Fibroblast of peridontal ligament (primary cell): ENCODE measurements around the gene MS4A1.
"Not testable (repeated sequence)": the region's sequence is repeated elsewhere in the genome, so short reads cannot be mapped to it uniquely, and the experiment has no call there.

Source experiments
- DNase-seq: peaks from one replicate; pipeline ENCODE4 v3.0.0-alpha.2; 2010; ENCODE audit errors: extremely low read depth

Gene MS4A1

GRCh38 chr11:60455531-60456042 is at the start of gene MS4A1:
Gene MS4A1, plus strand, starts transcription at chr11:60455847. Its CDS starts 6,528 bp downstream, at chr11:60462375.
- DNase-seq = no peak

- DNase-seq = no peak
Measured at GRCh38 chr11:60420015-60420414, 35.6 kb upstream of the MS4A1 start.

GRCh38 chr11:60422609-60423008 is 33.0 kb upstream of the MS4A1 start:
- DNase-seq = no peak

- no peak for DNase-seq
Measured at GRCh38 chr11:60428517-60428916, 27.1 kb upstream of the MS4A1 start.

GRCh38 chr11:60429272-60429671 is 26.4 kb upstream of the MS4A1 start, which contains the start of gene MS4A5:
Gene MS4A5, plus strand, starts transcription at chr11:60429572. Its CDS starts 103 bp downstream, at chr11:60429675.
- no peak for DNase-seq

- DNase-seq = no peak
Measured at GRCh38 chr11:60431251-60431650, 24.4 kb upstream of the MS4A1 start.

GRCh38 chr11:60433401-60433800 is 22.2 kb upstream of the MS4A1 start:
- DNase-seq = no peak

GRCh38 chr11:60447070-60447469 is 8.6 kb upstream of the MS4A1 start:
- DNase-seq = no peak

GRCh38 chr11:60447846-60448245 is 7.8 kb upstream of the MS4A1 start:
- DNase-seq = no peak

- DNase-seq = not testable (repeated sequence)
Measured at GRCh38 chr11:60451185-60451584, 4.5 kb upstream of the MS4A1 start.

- no peak for DNase-seq
Measured at GRCh38 chr11:60454212-60454611, 1.4 kb upstream of the MS4A1 start.

GRCh38 chr11:60457576-60457975 is 1.9 kb downstream of the MS4A1 start:
- DNase-seq = no peak

GRCh38 chr11:60459345-60459744 is 3.7 kb downstream of the MS4A1 start:
- no peak for DNase-seq

- DNase-seq = no peak
Measured at GRCh38 chr11:60468829-60469228, 13.2 kb downstream of the MS4A1 start.

GRCh38 chr11:60469723-60470122 is 14.1 kb downstream of the MS4A1 start:
- DNase-seq = no peak

- DNase-seq = no peak
Measured at GRCh38 chr11:60477035-60477445, 21.4 kb downstream of the MS4A1 start.

GRCh38 chr11:60482361-60482760 is 26.7 kb downstream of the MS4A1 start:
- DNase-seq = no peak

GRCh38 chr11:60485987-60486386 is 30.3 kb downstream of the MS4A1 start:
- DNase-seq = no peak

- DNase-seq = no peak
Measured at GRCh38 chr11:60492488-60493009, 36.9 kb downstream of the MS4A1 start, which contains the start of gene MS4A12. Gene MS4A12, plus strand, starts transcription at chr11:60492778. Its CDS starts 4,541 bp downstream, at chr11:60497319.

- DNase-seq = no peak
Measured at GRCh38 chr11:60493454-60493853, 37.8 kb downstream of the MS4A1 start.

GRCh38 chr11:60498399-60498798 is 42.8 kb downstream of the MS4A1 start:
- no peak for DNase-seq

- no peak for DNase-seq
Measured at GRCh38 chr11:60498853-60499252, 43.2 kb downstream of the MS4A1 start.

GRCh38 chr11:60500276-60500910 is 44.7 kb downstream of the MS4A1 start:
- no peak for DNase-seq
